HG03432 (cell line): ENCODE measurements around the gene RSAD2.
A peak's percentile ranks its signal among the peaks of the same experiment; 100 is the strongest.

Source experiments
- ATAC-seq: cut with Tn5 transposase; IDR thresholded peaks from one replicate; pipeline ENCODE4 v1.9.1; 2021; ENCODE audit warnings: mild to moderate bottlenecking, moderate library complexity; ENCODE audit not compliant: unreplicated experiment

RSAD2 gene

DNA sequence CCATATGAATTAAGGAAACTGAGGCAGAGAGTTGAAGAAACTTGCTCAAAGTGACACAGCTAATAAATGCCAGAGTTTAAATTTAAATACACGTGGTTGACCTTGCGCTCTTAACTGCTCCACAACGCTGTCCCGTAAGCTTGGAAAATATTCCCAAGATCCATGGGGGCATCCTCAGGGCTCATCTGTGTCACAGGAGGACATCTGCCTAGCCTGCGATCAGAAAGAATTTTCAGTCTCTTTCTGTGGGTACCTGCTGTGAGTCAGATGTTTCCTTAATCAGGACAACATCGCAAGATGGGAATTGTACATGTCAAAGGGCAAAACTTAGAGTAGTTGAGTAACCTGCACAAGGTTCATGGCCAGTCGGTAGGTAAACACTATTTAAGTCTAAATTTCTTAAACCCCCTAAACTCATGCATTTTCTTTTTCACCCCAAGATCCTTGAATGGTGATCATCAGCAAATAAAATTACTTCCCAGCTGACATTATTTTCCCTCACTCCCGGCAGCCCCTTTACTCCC is 13.3 kb upstream of the RSAD2 start:
- ATAC-seq = no peak

- peak; percentile 28 for ATAC-seq
These were observed 12.6 kb upstream of the RSAD2 start for GRCh38 chr2:6864923-6865345.

DNA sequence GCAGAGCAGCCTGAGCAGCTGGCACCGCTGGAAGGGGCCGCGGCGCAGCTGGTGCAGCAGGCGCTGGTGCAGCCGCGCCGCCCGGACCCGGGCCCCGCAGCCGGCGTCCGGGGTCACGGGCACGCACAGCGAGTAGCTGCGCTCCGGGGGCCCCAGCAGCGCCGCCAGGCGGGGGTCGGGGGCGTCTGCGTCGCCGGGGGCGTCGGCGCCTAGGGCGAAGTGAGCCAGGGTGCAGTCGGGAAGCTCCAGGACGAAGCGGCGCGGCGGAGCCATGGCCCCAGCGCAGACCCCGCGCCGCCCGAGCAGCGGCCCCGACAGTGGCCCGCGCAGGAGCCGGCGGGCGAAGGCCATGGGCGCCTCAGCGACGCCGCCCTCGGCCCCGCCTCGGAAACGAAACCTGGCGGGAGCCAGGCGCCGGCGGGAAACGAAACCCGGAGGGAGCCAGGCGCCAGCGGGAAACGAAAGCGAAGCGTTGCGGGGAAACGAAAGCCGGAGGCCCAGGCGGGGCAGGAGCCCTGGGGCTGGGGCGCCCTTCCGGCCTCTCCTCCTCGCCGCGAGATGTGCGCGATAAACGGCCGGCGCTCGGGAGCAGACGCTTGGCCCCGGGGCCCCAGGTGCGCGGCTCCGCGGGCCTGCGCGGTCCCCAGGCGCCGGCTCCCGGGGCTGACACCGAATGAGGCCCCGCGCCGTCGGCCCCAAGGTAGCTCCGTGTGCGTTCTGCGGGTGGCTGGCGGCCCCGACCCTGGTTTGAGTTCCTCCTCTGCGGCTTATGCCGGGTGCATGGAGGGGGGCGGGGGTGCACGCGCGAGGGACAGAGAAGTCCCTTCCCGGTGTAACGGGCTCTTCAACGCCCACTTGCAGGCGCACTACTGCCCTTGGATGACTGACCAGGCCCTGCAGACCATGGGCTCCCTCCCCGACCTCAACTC is 12.0 kb upstream of the RSAD2 start, which contains the start of gene CMPK2:
TSS of gene CMPK2 (minus strand) at position 562 of the 929 bp plus-strand sequence. CDS start at position 351, 211 bp downstream.
- ATAC-seq = peak; percentile 84

DNA sequence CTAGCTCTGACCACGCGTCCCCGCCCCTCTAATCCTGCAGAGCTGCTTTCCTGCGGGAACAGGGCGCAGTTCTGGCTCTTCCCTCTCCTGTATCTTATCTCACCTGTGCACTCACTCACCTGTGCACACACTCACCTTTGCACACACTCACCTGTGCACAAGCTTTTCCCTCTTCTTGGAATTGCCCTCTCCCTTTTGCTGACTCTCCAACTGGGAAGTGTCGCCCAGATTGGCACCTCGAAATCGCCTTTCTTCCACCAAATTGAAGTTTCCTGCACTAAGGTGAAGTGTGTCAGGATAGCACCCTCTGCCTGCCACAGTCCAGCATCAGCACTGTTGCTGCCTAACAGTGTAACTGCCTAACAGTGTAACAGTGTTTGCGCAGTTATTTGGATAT is 11.3 kb upstream of the RSAD2 start:
- peak; percentile 38 for ATAC-seq

- no peak for ATAC-seq
These were observed 10.6 kb upstream of the RSAD2 start for GRCh38 chr2:6866982-6867381.

DNA sequence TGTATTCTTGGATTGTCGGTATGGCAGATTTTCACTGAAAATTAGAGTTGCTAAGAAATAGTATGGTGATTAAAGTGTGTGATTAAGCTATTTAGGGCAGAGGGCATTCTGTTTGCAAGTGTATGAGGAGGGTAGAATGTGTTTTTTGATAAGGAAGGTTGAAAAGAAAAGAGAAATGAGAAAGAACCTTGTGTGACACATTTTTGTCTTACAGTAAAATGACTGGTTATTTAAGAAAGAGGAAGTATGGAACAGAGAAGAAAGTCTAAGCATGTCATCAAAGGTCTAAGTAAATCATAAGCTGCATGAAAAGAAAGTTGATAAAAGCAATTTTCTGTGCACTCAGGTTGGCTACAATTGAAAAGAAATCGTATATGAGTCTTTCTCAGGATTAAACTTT is 5.2 kb upstream of the RSAD2 start:
- ATAC-seq = no peak

GRCh38 chr2:6874032-6874431 is 3.5 kb upstream of the RSAD2 start:
- ATAC-seq = no peak

DNA sequence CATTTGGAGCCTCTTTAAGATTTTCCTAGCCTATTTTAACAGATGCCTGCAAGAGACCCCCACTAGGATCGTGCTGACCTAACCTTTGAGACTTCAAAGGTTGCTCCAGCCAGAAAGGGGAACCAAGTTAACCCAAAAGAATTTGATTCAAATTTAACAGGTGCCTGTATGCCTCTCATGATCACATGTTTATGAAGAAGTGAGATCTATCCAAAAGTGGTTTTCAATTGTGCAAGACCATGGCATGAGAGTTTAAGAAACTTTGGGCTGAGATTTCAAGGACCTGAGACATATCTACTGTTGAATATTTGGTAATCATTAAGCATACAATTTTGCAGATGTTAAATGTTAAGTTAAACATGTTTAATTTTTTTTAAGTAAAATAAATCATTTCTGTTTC is 1.3 kb upstream of the RSAD2 start:
- ATAC-seq = no peak

GRCh38 chr2:6878549-6878948 is 972 bp downstream of the RSAD2 start:
- ATAC-seq = no peak

GRCh38 chr2:6879011-6879410 is 1.4 kb downstream of the RSAD2 start:
- no peak for ATAC-seq

DNA sequence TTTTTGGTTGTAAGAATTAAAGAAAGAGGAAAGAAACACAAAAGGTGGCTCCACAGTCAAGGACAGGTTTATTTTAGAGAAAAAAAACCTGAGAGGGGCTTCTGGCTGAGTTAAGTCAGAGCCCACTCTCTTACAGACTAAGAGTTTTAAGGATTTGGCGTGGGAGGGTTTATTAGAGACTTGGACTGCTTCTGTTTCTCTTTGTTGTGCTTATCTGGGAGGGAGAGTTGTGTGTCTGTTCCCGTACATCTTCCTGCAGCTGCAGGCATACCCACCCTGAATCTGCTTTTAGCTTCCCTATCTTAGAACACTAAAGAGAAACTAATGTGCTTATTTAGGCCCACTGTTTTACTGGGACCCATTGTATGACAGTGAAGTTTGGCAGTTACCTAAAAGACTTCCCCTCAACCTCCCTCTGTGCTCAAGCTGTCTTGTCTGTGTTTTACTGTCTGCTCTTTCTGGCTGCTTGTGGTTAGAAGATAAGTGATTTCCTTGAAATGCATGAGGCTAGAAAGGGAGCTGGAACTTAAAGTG is 2.7 kb downstream of the RSAD2 start:
- ATAC-seq = no peak

DNA sequence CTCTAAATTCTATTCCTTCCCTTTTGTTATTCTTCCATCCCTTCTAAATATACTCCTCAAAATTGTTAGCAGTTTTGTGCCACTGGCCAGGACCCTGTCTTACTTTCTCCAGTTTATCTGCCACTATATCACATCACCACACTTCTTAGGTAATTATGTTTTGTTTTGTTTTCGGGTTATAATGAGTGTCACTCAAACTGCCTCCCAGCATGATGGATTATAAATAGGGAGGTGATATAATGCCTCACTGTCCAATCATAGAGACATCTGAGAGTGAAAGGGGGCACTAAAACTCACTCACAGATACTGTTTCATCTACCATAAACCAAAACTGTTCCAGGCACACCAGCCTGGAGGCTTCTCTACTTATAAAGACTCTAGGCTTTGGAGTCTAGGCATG is 3.5 kb downstream of the RSAD2 start:
- no peak for ATAC-seq

DNA sequence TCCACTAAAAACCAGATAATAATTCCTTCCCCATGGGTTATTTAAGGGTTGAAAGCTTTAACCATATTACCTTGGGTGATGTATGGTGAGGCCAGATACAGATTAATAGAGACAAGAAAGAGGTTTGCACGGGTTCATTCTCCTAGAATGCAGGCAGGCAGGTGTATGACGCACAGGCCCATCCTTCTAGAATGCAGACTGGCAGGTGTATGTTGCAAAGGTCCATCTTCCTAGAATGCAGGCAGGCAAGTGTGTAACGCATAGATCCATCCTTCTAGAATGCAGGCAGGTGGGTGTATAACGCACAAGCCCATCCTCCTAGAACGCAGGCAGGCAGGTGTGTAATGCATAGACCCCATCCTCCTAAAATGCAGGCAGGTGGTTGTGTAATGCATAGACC is 3.9 kb downstream of the RSAD2 start:
- ATAC-seq = no peak

DNA sequence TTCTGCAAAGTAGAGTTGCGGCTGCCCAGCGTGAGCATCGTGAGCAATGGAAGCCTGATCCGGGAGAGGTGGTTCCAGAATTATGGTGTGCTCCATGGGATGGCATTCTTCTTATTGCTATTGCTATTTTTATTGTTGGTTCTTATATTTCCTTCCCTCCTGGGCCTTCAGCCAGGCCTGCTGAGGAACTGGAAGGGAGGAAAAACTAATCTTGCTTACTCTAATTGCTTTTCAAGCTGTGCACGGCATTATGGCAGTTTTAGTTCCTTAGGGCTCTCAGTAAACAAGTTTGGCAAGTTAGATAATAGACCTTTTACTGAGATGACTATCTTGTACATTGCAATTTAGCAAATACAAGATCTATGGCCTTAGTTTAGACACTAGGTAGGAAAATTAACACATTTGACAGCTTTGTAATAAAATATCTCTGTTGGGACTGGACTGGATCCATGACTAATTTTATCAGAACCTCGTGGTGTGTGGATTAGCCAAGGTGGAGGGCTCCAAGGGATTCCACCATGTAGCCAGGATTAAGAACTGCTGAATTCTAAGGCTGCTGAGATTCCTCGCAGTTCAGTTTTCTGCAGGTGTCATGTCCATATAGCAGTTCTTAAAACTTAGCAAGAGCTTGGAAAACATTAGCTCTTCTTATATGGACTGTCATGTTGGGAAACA is 6.0 kb downstream of the RSAD2 start:
- no peak for ATAC-seq

GRCh38 chr2:6885551-6885950 is 8.0 kb downstream of the RSAD2 start:
- ATAC-seq = no peak

- no peak for ATAC-seq
These were observed 8.4 kb downstream of the RSAD2 start for GRCh38 chr2:6885968-6886367.

GRCh38 chr2:6887751-6888192 is 10.2 kb downstream of the RSAD2 start:
- ATAC-seq = no peak

- ATAC-seq = no peak
These were observed 11.1 kb downstream of the RSAD2 start for GRCh38 chr2:6888724-6889123.

- ATAC-seq = no peak
These were observed 16.4 kb downstream of the RSAD2 start for GRCh38 chr2:6893876-6894482.

- ATAC-seq = peak; percentile 78
These were observed 19.6 kb downstream of the RSAD2 start for GRCh38 chr2:6896930-6897759.
